Measurements from ENCODE around the gene PRR29.

PRR29 gene

DNA sequence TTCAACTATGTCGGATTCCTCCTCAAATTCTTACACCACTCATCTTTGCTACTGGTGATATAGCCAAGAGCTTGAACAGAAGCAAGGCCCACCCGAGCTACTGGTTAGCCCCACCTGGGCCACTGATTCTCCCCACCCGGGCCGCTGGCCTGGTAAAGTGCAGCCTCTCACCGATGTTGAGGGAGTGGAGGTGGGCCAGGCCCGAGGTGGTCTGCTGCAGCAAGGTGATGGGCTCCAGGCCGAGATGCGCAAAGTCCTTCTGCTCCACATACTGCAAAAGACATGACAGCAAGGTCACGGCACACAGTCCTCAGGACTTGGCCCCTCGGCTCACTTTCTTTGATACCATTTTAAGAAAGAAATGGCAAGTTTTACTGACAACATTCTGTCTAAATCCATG lies 55.0 kb downstream of the PRR29 start:
- no peak for DNase-seq
